ENCODE measurements around the gene DAPK1.

The DAPK1 gene

DNA sequence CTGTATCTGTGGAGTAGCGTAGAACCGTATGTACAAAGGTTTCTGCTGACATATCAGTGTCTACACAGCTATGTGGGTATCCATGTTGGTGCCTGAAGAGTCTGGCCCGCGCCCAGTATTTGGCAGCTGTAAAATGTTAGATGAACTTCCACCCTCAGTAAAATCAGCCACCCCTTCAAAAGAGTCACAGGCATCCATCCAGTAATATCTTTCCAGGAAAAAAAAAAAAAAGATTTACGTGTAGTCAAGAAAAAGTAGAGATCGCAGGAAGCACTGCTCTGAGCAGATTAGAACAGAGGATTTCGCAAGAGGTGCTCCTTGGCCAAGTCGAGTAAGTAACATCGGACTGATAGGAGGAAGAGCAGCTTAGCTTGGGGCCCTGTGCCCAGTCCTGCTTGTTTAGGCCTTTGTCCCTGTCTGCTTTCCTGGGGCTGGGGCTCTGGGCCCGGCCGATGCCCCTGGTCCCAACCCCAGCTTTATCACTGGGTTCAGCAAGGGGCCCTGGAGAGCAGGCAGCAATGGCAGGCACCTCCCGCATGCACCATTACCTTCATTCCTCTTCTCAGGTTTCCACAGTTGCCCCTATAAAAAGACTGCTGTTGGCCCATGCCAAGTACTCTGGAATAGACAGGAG lies 21.2 kb downstream of the DAPK1 start:
- DNase-seq: no peak

DNA sequence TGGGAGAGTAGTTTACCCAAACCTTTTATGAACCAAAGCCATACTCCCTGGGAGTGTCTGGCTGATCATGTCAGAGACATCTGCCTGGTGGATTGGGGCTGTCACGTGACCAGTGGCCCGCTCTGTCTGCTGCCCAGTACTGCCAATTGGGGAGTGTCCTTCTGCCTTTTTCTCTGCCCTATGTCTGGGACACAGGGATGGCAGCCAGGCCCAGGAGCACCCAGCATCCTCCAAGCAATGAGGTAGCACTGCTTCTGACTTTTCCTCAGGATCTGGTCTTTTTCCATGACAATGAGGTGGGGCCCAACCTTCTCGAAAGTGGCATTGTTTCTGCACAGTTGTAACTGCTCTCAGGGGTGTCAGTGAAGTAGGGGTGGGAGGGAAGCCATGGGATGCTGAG lies 21.8 kb downstream of the DAPK1 start:
- no peak for DNase-seq

DNA sequence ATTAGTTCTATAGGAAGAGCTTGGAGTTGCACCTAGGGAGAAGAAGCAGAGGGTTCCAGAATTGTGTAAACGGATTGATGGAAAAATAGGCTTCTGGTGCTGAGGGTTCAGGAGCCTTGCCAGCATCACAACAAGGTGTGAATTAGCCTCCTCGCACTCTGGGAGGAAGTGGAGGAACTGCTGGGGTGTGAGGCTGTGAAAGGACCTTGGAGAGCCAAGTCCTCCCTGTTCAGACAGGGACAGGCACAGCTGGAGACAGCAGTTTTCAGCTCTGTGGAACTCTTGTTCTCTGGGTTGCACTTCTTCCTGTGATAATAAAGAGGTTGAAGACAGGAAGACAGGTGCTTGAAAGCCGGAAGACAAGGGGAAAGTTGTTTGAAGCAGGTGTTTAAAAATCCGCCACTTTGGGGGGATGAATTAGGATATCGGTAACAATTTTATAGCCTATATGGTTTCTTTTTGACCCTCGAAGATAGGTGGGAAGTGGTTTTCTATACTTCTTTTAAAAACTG lies 22.6 kb downstream of the DAPK1 start:
- DNase-seq: no peak

DNA sequence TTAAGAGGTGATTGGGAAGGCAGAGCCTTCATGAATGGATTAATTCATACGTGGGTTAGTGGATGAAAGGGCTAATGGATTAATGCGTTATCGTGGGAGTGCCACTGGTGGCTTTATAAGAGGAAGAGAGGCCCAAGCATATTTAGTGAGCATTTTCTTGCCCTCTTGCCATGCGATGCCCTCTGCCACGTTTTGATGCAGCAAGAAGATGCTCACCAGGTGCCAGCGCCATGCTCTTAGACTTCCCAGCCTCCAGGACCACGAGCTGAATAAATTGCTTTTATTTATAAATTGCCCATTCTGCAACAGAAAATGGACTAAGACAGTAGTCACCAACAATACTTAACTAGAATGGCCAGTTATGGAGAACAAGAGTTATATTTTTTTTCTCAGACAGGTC lies 24.2 kb downstream of the DAPK1 start:
- DNase-seq: no peak

DNA sequence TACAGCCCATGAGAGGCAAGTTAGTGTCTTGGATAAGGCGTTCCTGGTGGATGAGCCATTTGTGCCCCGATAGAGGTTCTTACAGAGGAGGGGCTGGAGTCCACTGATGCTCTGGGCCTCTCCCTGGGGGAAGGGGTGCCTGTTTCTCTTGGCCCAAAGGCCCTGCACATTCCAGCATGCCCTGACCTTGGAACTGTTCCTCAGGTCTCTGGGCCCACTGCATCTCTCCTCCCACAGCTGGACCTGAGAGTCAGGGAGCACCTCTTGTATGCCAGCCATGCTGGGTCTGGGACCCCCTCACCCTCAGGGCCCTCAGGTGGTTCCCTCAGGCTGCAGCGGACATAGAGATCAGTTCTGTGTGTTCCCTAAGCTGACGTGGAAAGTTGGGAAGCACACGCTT lies 26.4 kb downstream of the DAPK1 start:
- DNase-seq: no peak

DNA sequence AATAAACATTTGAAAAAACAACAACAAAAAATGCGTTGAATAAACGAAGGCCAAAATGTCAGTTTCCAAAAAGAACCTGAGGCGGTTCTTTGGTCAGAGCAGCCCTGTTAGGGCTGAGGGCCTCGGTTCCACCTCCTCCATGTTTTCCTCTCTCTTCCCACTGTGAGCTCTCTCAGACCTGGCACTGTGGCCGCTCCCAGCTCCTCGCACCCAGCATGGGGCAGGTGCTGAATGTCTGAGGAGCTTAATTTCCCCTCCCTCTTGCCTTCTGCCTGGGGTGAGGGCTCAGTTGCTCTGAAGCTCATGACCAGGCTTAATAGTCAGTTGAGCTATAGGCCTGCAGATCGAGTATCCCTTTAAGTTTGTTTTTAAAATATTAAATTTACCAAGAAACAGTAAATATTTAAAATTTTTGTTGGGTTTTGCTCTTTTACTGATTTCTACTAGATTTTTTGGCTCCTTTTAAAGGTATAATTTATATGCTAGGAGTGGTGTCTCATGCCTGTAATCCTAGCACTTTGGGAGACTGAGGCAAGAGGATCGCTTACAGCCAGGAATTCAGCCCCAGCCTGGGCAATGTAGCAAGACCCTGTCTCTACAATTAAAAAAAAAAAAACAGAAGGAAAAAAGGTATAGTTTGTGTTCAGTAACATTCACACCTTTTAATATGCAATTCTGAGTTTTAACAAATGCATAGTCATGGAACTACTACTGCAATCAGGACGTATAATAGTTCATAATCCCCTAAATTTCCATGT lies 28.1 kb downstream of the DAPK1 start:
- DNase-seq: no peak

DNA sequence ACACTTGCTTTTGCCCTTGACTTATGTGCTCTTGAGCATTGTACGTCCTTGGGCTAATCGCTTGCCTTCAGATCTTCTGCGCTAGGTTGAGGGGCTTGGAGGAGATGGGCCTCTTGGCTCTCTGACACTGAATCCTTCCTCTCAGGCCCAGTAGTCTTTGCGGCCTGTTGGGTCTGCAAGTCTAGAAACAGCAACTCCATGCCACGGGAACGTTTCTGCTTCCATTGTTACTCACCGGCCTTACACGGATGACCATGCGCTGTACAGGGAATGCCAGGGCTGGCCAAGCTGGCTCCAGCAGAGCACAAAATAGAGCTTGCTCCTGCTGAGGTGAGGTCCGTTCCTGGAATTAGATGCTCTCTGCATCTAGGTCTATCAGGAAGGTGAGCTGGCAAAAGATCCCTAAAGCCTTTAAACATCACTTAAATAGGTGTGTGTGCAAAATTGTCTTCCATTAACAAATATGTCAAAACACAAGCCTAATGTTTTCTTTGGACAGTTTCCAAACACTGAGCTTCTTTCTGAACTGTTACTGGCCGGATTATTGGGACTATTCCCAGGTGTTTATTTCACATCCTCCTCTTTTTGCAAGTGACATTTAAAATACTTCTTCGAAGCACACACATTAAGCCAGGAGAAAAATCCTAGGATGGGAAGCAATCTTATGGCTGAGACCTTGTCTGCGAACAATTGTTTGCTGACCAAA lies 29.7 kb downstream of the DAPK1 start:
- no peak for DNase-seq

DNA sequence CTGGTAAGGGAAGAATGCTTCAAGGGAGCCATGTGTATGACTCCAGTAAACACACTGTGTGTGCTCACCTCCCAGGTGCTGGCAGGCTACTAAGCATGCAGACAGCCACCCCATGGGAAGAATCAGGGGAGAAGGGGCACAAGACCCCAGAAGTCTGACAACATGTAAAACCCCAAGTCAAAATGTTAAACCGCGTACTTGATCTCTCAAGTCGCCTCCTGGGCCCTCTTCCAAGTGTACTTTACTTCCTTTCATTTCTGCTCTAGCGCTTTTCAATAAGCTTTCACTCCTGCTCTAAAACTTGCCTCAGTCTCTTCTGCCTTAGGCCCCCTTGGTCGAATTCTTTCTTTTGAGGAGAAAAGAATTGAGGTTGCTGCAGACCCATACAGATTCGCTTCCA lies 31.3 kb downstream of the DAPK1 start:
- no peak for DNase-seq

DNA sequence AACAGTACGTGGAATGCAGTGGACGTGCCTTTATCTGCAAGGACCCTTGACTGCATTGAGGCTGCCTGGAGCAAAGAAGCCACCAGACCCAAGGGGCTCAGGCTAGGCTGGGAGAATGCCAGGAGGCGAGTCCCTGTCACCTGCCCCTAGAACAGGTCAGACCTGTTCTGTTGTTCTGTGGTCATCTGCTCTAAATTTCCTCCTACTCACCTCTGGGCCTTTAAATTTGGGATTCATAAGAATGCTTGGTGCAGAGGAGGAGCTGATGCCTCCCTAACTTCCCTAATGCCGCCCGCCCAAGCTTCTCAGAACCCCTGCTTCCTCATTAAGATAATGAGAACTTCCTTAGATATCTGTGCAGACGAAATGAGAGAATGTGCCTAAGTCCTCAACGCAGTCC lies 32.0 kb downstream of the DAPK1 start:
- DNase-seq: no peak

DNA sequence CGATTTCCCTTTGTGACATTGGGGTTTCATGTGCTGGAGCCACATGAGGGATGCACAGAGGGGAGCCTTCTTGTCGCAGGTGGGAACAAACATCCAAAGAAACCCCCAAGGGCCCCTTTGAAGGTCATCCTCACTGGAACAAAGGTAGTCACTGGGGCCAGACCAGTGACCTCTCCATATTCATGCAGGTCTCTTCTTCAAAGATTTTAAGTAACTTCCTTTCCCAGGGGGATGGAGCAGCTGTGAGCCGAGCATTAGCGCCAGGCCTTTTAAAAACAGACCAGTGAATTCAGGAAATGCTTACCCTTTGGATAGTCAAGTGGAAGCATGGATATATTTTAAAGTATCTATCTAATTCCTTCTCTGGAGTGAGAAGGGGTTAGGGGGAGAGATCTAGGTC lies 33.0 kb downstream of the DAPK1 start:
- no peak for DNase-seq

DNA sequence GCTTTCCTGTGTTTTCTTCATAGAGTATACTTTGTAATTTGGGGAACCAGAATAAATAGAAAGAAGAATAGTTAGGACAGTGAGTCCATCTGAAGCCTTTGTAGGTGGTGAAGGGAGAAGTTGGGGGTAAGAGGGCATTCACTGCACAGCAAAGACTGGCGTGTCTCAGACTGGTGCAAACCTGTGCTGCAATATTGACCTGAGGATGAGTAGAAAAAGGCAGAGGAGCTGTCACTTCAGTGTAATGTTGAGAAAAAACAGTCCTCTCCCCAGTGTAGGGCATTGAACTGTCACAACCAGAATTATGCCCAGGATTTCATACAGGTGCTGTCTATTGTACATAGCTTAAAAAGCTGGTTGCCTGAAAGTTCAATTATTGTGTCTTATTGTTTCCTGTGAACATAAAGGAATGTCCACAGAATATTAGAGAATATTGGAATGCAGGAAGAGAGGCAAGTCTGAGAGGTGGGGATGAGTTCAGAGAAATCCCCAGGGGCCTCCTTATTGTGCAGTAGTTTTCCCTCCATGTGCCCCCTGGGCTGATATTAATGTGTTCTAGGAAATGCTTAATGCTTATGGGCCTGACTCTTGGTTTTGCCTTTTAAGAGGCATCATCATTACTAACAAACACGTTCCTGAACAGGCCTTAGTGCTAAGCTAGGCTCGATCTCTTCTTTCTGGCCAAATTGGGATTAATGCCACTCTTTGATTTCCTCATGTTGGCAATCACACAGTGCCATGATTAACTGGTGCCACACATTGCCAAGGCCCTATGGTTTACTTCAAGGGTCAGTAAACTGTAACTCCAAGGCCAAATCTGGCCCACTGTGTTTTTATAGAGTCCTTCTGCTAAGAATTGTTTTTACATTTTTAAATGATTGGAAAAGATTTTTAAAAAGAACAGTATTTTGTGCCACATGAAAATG lies 34.0 kb downstream of the DAPK1 start:
- DNase-seq: no peak

DNA sequence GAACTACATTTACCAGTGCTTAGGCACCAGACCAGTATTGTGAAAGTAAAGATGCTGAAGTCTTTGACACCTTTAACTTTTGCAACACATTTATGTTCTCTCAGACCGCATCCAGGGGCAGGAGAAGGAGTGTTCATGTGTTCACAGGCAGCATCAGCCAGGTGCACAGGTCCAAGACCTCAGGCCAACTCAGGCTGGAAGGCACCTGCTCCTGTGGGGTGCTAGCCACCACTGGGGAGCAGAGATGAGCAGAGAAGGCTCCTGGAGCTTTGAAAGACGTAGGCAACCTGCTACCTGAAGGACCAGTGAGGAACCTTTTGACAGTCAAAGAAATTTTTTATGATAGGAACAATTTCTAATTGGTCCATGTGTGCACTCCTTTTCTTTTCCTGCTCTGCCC lies 35.6 kb downstream of the DAPK1 start:
- DNase-seq: no peak

DNA sequence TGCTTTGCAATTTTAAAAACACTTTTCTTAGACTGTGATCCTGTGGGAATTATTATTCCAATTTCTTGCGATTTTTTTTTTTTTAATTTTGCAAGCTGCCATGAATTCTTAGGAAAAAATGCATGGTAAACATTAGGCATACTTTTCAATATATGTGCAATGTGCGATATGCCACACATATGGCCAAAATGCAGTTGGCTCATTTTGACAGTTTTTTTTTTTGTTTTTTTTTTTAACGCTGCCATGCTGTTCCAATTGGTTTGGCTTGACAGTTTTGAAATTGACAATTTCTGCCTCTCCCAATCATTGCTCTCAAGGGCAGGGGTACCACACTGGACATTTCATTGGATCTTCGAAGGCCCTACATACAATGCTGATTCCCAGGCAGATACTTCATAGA lies 36.4 kb downstream of the DAPK1 start:
- DNase-seq: no peak

DNA sequence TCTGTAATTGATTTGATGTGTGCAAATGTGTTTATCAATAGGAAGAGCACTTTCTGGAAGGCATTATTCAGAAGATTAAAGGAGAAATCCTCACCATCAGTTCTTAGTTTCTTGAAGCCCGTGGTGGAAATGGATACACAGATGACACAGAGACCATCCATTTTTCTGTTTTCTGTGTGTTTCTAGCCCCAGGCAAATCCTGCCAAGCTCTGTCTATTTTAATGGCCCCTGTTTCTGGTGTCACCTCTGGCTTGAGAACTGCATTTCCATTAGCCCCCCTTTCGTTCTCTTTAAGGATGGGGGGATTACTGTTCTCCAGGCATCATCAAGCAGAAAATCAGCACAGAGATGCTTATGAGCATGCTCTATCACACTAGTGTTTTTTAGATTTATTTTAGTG lies 37.3 kb downstream of the DAPK1 start:
- no peak for DNase-seq

DNA sequence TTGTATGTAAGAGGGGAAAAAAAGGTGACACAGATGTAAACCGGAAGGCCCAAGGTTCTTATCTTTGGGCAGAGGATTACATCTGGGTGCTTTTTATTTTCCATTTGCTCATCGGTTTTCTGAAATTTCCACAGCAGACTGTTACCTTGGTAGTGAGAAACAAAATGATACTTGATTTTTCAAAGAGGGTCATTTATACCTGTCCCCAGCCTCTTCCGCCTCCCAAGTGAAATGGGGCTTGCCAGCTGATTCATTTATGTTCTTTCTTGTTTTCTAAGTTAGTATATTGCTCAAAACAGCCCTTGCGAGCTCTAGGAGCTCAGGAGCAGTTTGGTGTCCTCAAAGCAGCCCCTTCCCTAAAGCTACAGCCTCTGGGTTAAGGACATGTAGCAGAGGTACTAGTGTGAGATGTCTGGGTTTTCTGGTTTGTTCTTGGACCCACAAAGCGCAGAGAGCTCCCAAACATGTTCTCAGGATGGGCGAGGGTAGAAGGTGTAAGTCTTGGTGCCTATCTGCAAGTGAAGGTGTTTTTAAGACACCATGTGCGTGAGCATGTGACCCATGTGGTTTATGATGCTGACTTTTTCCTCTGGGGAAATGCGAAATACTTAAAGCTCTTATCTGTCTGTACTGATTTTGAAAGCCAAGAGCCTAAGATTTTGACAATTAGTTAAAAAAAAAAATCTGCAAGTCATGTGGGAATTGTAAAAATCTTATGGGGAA lies 38.3 kb downstream of the DAPK1 start:
- DNase-seq: no peak

DNA sequence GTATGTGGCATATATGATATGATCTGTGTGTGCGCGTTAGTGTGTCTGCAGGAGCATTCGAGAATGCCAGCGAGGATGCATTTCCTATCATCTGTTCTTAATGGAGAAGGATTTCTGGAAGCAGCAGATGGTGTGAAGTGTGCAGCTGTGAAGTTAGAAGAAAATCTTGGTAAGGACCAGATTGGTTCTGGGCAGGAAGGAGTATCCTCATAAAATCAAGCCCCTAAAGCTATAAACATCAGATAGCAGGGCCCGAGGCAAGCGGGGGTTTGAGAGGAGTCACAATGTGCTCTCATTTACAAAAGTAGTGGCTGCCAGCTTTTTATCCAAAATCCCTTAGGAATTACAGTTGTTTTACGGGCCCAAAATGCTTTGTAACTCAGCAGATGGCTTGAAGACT lies 40.0 kb downstream of the DAPK1 start:
- DNase-seq: no peak

DNA sequence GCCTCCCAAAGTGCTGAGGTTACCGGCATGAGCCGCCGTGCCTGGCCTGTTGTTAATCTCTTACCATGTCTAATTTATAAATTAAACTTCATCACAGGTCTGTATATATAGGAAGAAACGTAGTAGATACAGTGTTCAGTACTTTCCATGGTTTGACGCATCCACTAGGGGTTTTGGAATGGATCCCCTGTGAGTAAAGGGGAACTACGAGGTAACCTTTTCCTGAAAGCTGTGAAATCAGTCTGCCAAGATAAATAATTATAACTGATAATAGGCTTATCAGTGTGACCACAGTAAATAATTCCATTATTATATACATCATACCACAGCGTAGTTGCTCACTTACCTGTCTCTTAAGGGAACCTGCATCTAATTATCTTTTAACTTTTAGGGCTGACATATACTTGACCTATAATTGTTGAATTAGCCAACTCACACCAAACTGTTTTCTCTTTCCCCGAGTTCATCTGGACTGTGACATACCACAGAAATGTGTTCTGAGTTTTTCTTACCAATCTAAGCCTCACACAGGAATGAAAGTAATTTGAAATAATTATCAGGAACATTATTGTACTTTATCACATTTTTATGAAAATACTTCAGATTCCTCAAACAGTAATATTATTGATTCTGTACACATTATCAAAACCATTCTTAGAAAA lies 42.9 kb downstream of the DAPK1 start:
- DNase-seq: no peak

DNA sequence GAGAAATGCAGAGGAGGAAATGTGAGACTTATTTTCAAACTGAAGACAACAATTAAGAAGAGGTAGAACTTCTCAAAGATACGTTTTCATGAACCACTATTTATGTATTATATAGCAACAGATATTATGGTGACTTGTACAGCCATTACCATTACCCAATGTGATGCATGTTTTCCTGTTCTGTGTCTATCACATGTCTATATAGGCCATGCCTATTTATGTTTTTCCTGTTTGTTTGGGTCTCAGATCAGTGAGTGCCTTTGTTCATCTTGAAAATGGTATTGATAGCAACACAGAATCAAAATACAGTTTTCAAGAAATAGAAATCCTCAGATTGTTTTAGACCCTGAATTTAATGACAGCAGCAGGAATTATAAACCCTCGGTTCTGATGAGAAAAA lies 44.0 kb downstream of the DAPK1 start:
- no peak for DNase-seq

DNA sequence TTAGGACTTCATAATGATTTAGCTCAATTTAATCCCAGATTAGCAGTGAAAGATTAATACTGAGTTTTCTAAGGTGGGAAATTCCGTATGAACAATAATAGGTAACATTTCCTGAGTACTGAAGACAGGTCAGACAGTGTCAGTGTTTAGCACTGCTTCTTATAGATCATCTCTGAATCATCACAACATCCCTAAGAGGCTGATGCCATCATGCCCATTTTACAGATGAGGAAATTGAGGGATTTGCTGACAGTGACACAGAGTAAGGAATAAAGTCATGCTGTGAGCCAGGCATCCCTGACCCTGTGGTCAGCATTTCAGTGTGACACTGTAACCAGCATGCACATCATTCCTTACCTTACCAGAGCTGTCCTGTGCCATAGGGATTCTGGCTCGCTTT lies 44.5 kb downstream of the DAPK1 start:
- DNase-seq: no peak

DNA sequence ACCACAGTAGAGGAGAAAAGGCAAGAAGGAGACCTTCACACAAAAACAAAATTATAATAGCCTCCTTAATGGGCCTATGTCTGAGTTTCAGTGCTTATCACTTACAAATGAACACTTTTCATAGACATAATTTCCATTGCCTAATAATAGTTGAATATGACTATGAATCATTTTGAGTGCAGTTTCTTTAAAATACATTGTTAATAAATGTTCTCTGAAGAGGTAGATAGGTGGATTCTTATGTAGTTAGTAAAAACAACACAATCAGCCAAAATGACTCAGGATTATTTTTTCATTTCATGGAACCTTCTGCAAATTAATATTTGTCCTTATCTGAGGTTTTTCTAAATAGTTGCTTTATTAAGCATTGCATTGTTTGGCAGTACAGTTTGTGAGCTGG lies 45.6 kb downstream of the DAPK1 start:
- DNase-seq: no peak

DNA sequence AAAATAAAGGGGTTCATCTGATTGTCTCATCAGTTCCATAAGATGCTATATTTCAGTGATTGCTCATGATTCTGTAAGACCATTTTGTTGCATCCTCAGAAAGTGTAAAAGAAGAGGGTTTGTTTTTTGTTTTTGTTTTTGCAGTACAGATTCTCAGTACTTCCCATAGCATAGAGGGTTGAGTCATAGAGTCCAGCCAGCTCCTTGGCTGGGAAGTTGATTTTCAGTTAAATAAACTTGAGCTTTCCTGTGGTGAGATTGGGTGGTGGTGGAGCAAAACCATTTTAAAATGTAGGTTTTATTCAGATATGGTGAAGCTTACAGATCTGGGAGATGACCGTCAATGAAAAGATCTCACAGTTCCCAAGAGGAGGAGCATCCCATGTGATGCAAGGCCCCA lies 48.2 kb downstream of the DAPK1 start:
- no peak for DNase-seq

DNA sequence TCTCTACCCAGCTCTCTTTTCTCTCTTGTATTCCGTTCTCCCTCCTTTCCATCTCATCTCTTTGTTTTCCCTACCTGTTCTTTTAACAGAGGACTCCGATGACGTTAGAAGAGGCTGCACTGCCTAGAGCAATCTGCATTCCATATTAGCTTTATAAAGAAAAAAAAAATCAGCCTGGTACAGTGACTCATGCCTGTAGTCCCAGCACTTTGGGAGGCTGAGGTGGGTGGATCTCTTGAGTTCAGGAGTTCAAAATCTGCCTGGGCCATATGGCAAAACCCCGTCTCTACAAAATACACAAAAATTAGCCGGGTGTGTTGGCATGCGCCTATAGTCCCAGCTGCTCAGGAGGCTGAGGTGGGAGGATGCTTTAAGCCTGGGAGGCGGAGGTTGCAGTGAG lies 49.0 kb downstream of the DAPK1 start:
- DNase-seq: no peak
